A673 (cell line): ENCODE results near the gene HS6ST3. TPM values are rescaled to one million over a fixed set of nuclear protein-coding genes. Genes with fewer than 3 reads are reported as not detected.

Experiments used
- BruUV-seq: library from RNA; stranded (reverse); fragments of 400-500 nt; replicated peaks from 2 replicates; lab custom pipeline; 2021; lab: Mats Ljungman, UMichigan
- CTCF ChIA-PET: fragments of 300-600 bp; sonication (Branson Sonifier 250); formaldehyde crosslinking; loops from one replicate; lab custom pipeline; 2022; ENCODE audit warnings: antibody characterized with exemption; lab: Charles Lee
- POLR2A ChIA-PET: fragments of 300-600 bp; sonication (Branson Sonifier 250); formaldehyde crosslinking; loops from one replicate; lab custom pipeline; 2022; ENCODE audit warnings: antibody characterized with exemption; ENCODE audit not compliant: low non-redundant PET; lab: Charles Lee
- DNase-seq: peaks from one replicate; pipeline ENCODE4 v3.0.0-alpha.2; 2015; ENCODE audit warnings: low spot score
- H3K27ac ChIP-seq: fragments of 200-600 bp; sonication (generic); 2 replicates; pipeline ENCODE4 v1.5.1; 2016; ENCODE audit warnings: mixed run types, low read depth, mild to moderate bottlenecking, mixed read lengths, antibody characterized with exemption, low read length; ENCODE audit not compliant: poor library complexity, severe bottlenecking
- H3K27me3 ChIP-seq: fragments of 200-600 bp; sonication (generic); replicated peaks from 2 replicates; pipeline ENCODE4 v1.6.1; 2017; ENCODE audit warnings: mixed run types, low read depth, mild to moderate bottlenecking, mixed read lengths, antibody characterized with exemption, low read length; ENCODE audit not compliant: insufficient read depth, poor library complexity
- H3K36me3 ChIP-seq: fragments of 200-600 bp; sonication (generic); 2 replicates; pipeline ENCODE4 v1.6.1; 2016; ENCODE audit warnings: mixed run types, mild to moderate bottlenecking, mixed read lengths, antibody characterized with exemption, low read length; ENCODE audit not compliant: insufficient read depth, poor library complexity, severe bottlenecking
- H3K4me1 ChIP-seq: fragments of 200-600 bp; sonication (generic); 2 replicates; pipeline ENCODE4 v1.6.1; 2017; ENCODE audit warnings: mixed run types, mild to moderate bottlenecking, mixed read lengths, antibody characterized with exemption, low read length; ENCODE audit not compliant: insufficient read depth, poor library complexity, severe bottlenecking
- H3K4me3 ChIP-seq: fragments of 200-600 bp; sonication (generic); 2 replicates; pipeline ENCODE4 v1.5.1; 2016; ENCODE audit warnings: low read depth, mixed run types, mild to moderate bottlenecking, mixed read lengths, low read length; ENCODE audit not compliant: poor library complexity, severe bottlenecking
- H3K9me3 ChIP-seq: fragments of 200-600 bp; sonication (generic); 2 replicates; pipeline ENCODE4 v1.6.1; 2016; ENCODE audit warnings: mixed run types, low read depth, mild to moderate bottlenecking, mixed read lengths, antibody characterized with exemption, low read length; ENCODE audit not compliant: poor library complexity, severe bottlenecking
- EZH2 ChIP-seq: fragments of 200-600 bp; sonication (generic); IDR thresholded peaks from 2 replicates; pipeline ENCODE4 v1.6.1; 2017; ENCODE audit warnings: borderline replicate concordance, low read depth, mild to moderate bottlenecking, mixed read lengths, antibody characterized with exemption, low read length; ENCODE audit not compliant: poor library complexity, severe bottlenecking
- intact Hi-C: fragments of 100-400 bp; cut with micrococcal nuclease; formaldehyde crosslinking; loops from one replicate; pipeline ENCODE4 v1.10.0; 2022; ENCODE audit not compliant: unreplicated experiment
- total RNA-seq: library from RNA; stranded (reverse); gene quantifications from 2 replicates; pipeline ENCODE4 v1.2.3, GENCODE V29; 2021
- TF ChIP-seq, protein P1 (sequence below): fragments of 300-800, 200-600 bp; sonication (generic); conservative IDR thresholded peaks from 2 replicates; pipeline ENCODE4 v1.5.1; 2017; ENCODE audit warnings: low read depth, mild to moderate bottlenecking, antibody characterized with exemption, low read length, moderate library complexity, mixed read lengths

HS6ST3 gene
- total RNA-seq, 1 experiment from 2014 or later: not detected

DNA sequence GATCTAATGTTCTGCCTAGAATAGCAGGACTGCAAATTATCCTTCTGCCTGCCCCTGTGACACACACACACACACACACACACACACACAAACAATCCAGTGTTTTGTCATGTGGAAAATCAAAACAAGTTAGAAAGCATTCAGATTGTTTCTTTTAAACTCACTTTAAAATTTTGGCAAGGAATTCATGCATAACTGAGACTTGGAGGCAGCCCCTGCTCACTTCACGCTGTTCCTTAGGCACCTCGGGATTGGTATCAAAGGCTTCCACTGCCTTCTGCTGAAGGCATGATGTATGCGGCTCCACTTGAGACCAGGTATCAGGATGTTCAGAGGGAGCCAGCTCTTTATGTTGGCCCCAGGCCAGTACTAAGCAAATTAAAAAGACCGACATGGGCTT lies 745.6 kb downstream of the HS6ST3 start:
- Histone ChIP-seq H3K9me3 (no peaks in the 10 kb centered on the region), H3K27me3 (no peaks in the 10 kb centered on the region), H3K36me3 (no peaks in the 10 kb centered on the region), H3K4me1 (no peaks in the 10 kb centered on the region), H3K27ac (no peak overlapping the region), H3K4me3 (no peak overlapping the region)
- ChIA-PET CTCF (no interaction called here), POLR2A (no interaction called here)
- intact Hi-C loops: no loop called here
- TF ChIP-seq EZH2: no peak
- TF ChIP-seq, protein P1, sequence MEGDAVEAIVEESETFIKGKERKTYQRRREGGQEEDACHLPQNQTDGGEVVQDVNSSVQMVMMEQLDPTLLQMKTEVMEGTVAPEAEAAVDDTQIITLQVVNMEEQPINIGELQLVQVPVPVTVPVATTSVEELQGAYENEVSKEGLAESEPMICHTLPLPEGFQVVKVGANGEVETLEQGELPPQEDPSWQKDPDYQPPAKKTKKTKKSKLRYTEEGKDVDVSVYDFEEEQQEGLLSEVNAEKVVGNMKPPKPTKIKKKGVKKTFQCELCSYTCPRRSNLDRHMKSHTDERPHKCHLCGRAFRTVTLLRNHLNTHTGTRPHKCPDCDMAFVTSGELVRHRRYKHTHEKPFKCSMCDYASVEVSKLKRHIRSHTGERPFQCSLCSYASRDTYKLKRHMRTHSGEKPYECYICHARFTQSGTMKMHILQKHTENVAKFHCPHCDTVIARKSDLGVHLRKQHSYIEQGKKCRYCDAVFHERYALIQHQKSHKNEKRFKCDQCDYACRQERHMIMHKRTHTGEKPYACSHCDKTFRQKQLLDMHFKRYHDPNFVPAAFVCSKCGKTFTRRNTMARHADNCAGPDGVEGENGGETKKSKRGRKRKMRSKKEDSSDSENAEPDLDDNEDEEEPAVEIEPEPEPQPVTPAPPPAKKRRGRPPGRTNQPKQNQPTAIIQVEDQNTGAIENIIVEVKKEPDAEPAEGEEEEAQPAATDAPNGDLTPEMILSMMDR: no peak
- no TSS peak for BruUV-seq
- no peak for DNase-seq

DNA sequence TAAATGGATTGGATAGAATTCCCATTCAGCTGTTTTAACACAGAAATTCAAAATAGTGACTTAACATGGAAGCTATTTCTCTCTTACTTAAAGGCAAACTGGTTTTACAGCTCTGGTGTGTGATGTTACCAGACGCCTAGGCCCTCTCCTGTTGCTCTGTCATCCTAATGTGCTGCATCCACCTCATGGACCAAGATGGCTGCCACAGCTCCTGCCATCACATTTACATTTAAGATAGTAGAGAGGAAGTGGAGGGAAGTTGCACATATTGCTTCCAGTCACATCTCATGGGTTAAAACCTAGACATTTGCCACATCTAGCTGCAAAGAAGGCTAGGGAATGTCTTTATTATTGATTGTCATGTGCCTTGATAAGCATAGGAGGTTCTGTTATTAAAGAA lies 746.8 kb downstream of the HS6ST3 start:
- H3K4me3 ChIP-seq: no peak overlapping the region
- no peak for DNase-seq
- ChIA-PET POLR2A (no interaction called here), CTCF (no interaction called here)
- H3K27me3 ChIP-seq: no peaks in the 10 kb centered on the region
- H3K36me3 ChIP-seq: no peaks in the 10 kb centered on the region
- intact Hi-C loops: no loop called here
- no peaks in the 10 kb centered on the region for H3K9me3 ChIP-seq
- H3K27ac ChIP-seq: no peak overlapping the region
- BruUV-seq: no TSS peak
- H3K4me1 ChIP-seq: no peaks in the 10 kb centered on the region
- TF ChIP-seq, protein P1: no peak
- no peak for TF ChIP-seq EZH2

DNA sequence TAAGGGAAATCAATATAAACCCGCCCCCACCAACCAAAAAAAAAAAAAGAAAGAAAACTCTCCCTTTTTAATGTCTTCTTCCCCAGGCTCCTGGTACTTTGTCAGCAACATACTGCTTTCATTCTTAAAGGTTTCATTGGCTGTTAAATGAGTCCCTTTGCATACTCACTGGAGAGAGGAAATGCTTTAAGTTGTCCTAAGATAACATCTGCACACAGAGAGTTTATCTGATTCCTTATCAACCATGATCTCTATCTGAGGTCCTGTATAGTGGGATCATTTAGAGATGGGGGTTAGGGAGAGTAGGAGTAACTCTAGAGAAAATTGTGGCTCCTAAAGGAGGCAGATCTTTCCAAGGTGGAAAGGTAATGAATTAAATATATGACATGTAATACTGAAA lies 747.9 kb downstream of the HS6ST3 start:
- DNase-seq: no peak
- BruUV-seq: no TSS peak
- TF ChIP-seq, protein P1: no peak
- no peak for TF ChIP-seq EZH2
- ChIA-PET POLR2A (no interaction called here), CTCF (no interaction called here)
- H3K27me3 ChIP-seq: no peaks in the 10 kb centered on the region
- H3K36me3 ChIP-seq: no peaks in the 10 kb centered on the region
- no peaks in the 10 kb centered on the region for H3K9me3 ChIP-seq
- intact Hi-C loops: no loop called here
- no peaks in the 10 kb centered on the region for H3K4me1 ChIP-seq
- H3K4me3 ChIP-seq: no peak overlapping the region
- H3K27ac ChIP-seq: no peak overlapping the region
